22Rv1 (cell line): ENCODE measurements around the gene HTR5A.

Experiments
- H3K27ac ChIP-seq: fragments of 450-650 bp; 2 replicates; pipeline ENCODE4 v1.5.1; 2017
- CTCF ChIP-seq: fragments of 450-650 bp; IDR thresholded peaks from 2 replicates; pipeline ENCODE4 v1.5.1; 2017; ENCODE audit warnings: mild to moderate bottlenecking
- ZFX ChIP-seq: fragments of 450-650 bp; IDR thresholded peaks from 2 replicates; pipeline ENCODE4 v1.6.1; 2017; ENCODE audit warnings: antibody characterized with exemption, borderline replicate concordance

Gene HTR5A

GRCh38 chr7:155059703-155060102, 10.4 kb upstream of the HTR5A start:
- TF ChIP-seq CTCF (no peak), ZFX (no peak)
- no peak overlapping the region for H3K27ac ChIP-seq

GRCh38 chr7:155062411-155062810, 7.7 kb upstream of the HTR5A start:
- TF ChIP-seq ZFX = no peak
- TF ChIP-seq CTCF = no peak
- H3K27ac ChIP-seq = no peak overlapping the region

GRCh38 chr7:155064186-155064585, 5.9 kb upstream of the HTR5A start:
- TF ChIP-seq ZFX = no peak
- TF ChIP-seq CTCF = no peak

GRCh38 chr7:155066417-155066950, 3.6 kb upstream of the HTR5A start:
- TF ChIP-seq CTCF (no peak), ZFX (no peak)
- H3K27ac ChIP-seq = no peak overlapping the region

More at GRCh38 chr7:155064186-155064585, 5.9 kb upstream of the HTR5A start:
- H3K27ac ChIP-seq = no peak overlapping the region

GRCh38 chr7:155071121-155071651, 1.1 kb downstream of the HTR5A start:
- TF ChIP-seq ZFX = no peak
- TF ChIP-seq CTCF = no peak
- no peak overlapping the region for H3K27ac ChIP-seq

GRCh38 chr7:155071916-155072571, 1.9 kb downstream of the HTR5A start:
- no peak for TF ChIP-seq CTCF
- no peak for TF ChIP-seq ZFX
- H3K27ac ChIP-seq = no peak overlapping the region

- no peak overlapping the region for H3K27ac ChIP-seq
- TF ChIP-seq CTCF (no peak), ZFX (no peak)
These were observed 3.8 kb downstream of the HTR5A start for GRCh38 chr7:155073922-155074321.
